HepG2 (cell line): ENCODE results near the gene LOXL4. TPM values are rescaled to one million over a fixed set of nuclear protein-coding genes. Genes with fewer than 3 reads are reported as not detected.
A peak's percentile ranks its signal among the peaks of the same experiment; 100 is the strongest.

Experiments used
- ATF7 ChIP-seq, 2 experiments: fragments of 450-650 bp in 1 of 2; sonication (generic) in 1 of 2; formaldehyde crosslinking in 1 of 2; IDR thresholded peaks; 2 replicates each; pipeline versions ENCODE4 v1.4.0 to v1.6.1; 2016 to 2020; ENCODE audit warnings: antibody characterized with exemption in 1 of 2, mild to moderate bottlenecking in 1 of 2, missing genetic modification reagents in 1 of 2
- CHD2 ChIP-seq: IDR thresholded peaks from 2 replicates; pipeline ENCODE4 v1.6.1; 2011; ENCODE audit warnings: low read depth, low read length, improper control_type of control experiment
- FIP1L1 ChIP-seq: fragments of 200-400 bp; formaldehyde crosslinking; IDR thresholded peaks from 2 replicates; pipeline ENCODE4 v1.6.1; 2018; ENCODE audit warnings: low read depth, mild to moderate bottlenecking, low read length, moderate library complexity, borderline replicate concordance; ENCODE audit not compliant: insufficient read depth
- HNF4A ChIP-seq: sonication (generic); formaldehyde crosslinking; IDR thresholded peaks from 2 replicates; pipeline ENCODE4 v1.4.0; 2020; ENCODE audit warnings: missing genetic modification reagents
- HNRNPL ChIP-seq: fragments of 200-400 bp; formaldehyde crosslinking; IDR thresholded peaks from 2 replicates; pipeline ENCODE4 v1.6.1; 2017; ENCODE audit warnings: mild to moderate bottlenecking, low read depth, low read length
- KLF12 ChIP-seq: sonication (generic); formaldehyde crosslinking; IDR thresholded peaks from 2 replicates; pipeline ENCODE4 v1.4.0; 2020; ENCODE audit warnings: missing genetic modification reagents, borderline replicate concordance
- NR2C2 ChIP-seq: sonication (generic); formaldehyde crosslinking; IDR thresholded peaks from 2 replicates; pipeline ENCODE4 v1.4.0; 2020; ENCODE audit warnings: missing genetic modification reagents, mild to moderate bottlenecking, moderate library complexity, borderline replicate concordance
- PAF1 ChIP-seq: IDR thresholded peaks from 2 replicates; pipeline ENCODE4 v1.6.1; 2016; ENCODE audit warnings: missing genetic modification reagents, missing compliant biosample characterization
- PCBP2 ChIP-seq: fragments of 200-400 bp; formaldehyde crosslinking; optimal IDR thresholded peaks from 2 replicates; pipeline ENCODE3; 2018; ENCODE audit warnings: low read length, low read depth; ENCODE audit not compliant: poor library complexity, severe bottlenecking
- RFXAP ChIP-seq: sonication (generic); formaldehyde crosslinking; IDR thresholded peaks from 2 replicates; pipeline ENCODE4 v1.4.0; 2020; ENCODE audit warnings: missing genetic modification reagents, borderline replicate concordance
- SNAPC2 ChIP-seq: sonication (generic); formaldehyde crosslinking; IDR thresholded peaks from 2 replicates; pipeline ENCODE4 v1.8.1; 2022; ENCODE audit warnings: mild to moderate bottlenecking, missing genetic modification reagents
- STAG1 ChIP-seq: sonication (generic); formaldehyde crosslinking; IDR thresholded peaks from 2 replicates; pipeline ENCODE4 v1.4.0; 2020; ENCODE audit warnings: missing genetic modification reagents
- TARDBP ChIP-seq: sonication (generic); formaldehyde crosslinking; IDR thresholded peaks from 2 replicates; pipeline ENCODE4 v1.8.0; 2022; ENCODE audit warnings: mild to moderate bottlenecking, missing genetic modification reagents
- YEATS2 ChIP-seq: sonication (generic); formaldehyde crosslinking; IDR thresholded peaks from 2 replicates; pipeline ENCODE4 v1.4.0; 2020; ENCODE audit warnings: missing genetic modification reagents, borderline replicate concordance
- ZFY ChIP-seq: sonication (generic); formaldehyde crosslinking; IDR thresholded peaks from 2 replicates; pipeline ENCODE4 v1.4.0; 2020; ENCODE audit warnings: missing genetic modification reagents
- ZMYM3 ChIP-seq: sonication (generic); formaldehyde crosslinking; IDR thresholded peaks from 2 replicates; pipeline ENCODE4 v1.5.1; 2020; ENCODE audit warnings: mild to moderate bottlenecking, missing genetic modification reagents
- ZNF432 ChIP-seq: sonication (generic); formaldehyde crosslinking; IDR thresholded peaks from 2 replicates; pipeline ENCODE4 v1.5.0; 2020; ENCODE audit warnings: missing genetic modification reagents, mild to moderate bottlenecking, borderline replicate concordance
- ZNF550 ChIP-seq: sonication (generic); formaldehyde crosslinking; IDR thresholded peaks from 2 replicates; pipeline ENCODE4 v1.4.0; 2020; ENCODE audit warnings: mild to moderate bottlenecking, missing genetic modification reagents, borderline replicate concordance
- ZNF709 ChIP-seq: sonication (generic); formaldehyde crosslinking; IDR thresholded peaks from 2 replicates; pipeline ENCODE4 v1.5.0; 2020; ENCODE audit warnings: mild to moderate bottlenecking, missing genetic modification reagents
- ZSCAN31 ChIP-seq: sonication (generic); formaldehyde crosslinking; IDR thresholded peaks from 2 replicates; pipeline ENCODE4 v1.5.0; 2020; ENCODE audit warnings: low read depth, mild to moderate bottlenecking, missing genetic modification reagents
- polyA plus RNA-seq, 8 experiments: library from polyadenylated mRNA; depleted of rRNA in 3 of 8; stranded (reverse) in 7 of 8; unstranded in 1 of 8; fragments of >200 nt; fragmentation: Illumina TruSeq in 4 of 8; extraction: Trizol in 4 of 8; gene quantifications; 2 replicates each; pipeline versions ENCODE4 v1.2.1 to v1.2.3, GENCODE V29; 2011 to 2016; ENCODE audit warnings: low read depth in 4 of 8, missing spikeins in 1 of 8, mixed read lengths in 1 of 8; ENCODE audit not compliant: insufficient read depth in 1 of 8
- total RNA-seq, 5 experiments: library from RNA; depleted of rRNA; stranded (reverse); fragments of >200 nt; fragmentation: Illumina TruSeq; extraction: Trizol; gene quantifications; 2 replicates each; pipeline ENCODE4 v1.2.3, GENCODE V29; 2016; ENCODE audit warnings: low read depth in 1 of 5
- TF ChIP-seq, protein P1 (sequence below): sonication (generic); formaldehyde crosslinking; IDR thresholded peaks from 2 replicates; pipeline ENCODE4 v1.9.0; 2021; ENCODE audit warnings: missing genetic modification reagents, borderline replicate concordance
- TF ChIP-seq, protein P2 (sequence below): IDR thresholded peaks from 2 replicates; pipeline ENCODE4 v1.6.1; 2012; ENCODE audit warnings: low read length, improper control_type of control experiment
- TF ChIP-seq, protein P3 (sequence below): sonication (generic); formaldehyde crosslinking; IDR thresholded peaks from 2 replicates; pipeline ENCODE4 v1.5.1; 2020; ENCODE audit warnings: mild to moderate bottlenecking, moderate library complexity, missing genetic modification reagents

The LOXL4 gene
- total and polyA plus RNA-seq, 2 of the 13 experiments (the other 11 are each of a cell fraction or from before 2014, with no cell fraction given): 8.8 to 21.1 TPM

DNA sequence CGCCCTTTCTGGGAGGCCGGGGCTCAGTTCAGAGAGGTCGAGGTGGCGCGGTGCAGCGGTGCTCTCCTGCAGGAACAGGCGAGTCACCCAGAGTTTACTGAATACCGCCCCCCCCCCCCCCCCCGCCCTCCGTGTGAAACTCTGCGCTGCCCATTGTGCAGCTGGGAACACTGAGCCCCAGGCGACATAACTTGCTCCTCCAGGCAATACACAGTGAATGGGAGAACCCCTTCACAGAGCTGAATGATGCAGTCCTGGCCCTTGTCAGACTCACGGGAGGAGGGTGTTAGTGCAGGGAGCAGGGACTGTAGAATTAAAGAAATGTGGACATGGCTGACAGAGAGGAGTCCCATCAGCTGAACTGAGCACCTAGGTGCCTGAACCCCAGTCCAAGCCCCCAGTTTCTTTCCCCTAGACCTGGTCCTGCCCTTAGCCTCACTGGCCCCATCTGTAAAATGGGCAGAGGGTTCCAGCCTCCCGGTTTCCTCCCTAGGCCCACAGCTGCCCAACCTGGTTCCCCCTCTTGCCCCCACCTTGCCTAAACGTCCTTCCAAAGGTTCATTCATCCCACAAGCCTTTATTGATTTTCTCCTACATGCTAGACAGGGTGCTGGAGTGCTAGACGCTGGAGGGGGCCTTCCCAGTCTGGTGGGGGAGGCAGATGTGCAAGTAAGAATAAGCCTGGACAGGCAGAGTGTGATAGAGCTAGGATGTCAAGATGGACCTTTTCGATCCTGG lies 869 bp upstream of the LOXL4 start (continued):
- TF ChIP-seq, protein P1, sequence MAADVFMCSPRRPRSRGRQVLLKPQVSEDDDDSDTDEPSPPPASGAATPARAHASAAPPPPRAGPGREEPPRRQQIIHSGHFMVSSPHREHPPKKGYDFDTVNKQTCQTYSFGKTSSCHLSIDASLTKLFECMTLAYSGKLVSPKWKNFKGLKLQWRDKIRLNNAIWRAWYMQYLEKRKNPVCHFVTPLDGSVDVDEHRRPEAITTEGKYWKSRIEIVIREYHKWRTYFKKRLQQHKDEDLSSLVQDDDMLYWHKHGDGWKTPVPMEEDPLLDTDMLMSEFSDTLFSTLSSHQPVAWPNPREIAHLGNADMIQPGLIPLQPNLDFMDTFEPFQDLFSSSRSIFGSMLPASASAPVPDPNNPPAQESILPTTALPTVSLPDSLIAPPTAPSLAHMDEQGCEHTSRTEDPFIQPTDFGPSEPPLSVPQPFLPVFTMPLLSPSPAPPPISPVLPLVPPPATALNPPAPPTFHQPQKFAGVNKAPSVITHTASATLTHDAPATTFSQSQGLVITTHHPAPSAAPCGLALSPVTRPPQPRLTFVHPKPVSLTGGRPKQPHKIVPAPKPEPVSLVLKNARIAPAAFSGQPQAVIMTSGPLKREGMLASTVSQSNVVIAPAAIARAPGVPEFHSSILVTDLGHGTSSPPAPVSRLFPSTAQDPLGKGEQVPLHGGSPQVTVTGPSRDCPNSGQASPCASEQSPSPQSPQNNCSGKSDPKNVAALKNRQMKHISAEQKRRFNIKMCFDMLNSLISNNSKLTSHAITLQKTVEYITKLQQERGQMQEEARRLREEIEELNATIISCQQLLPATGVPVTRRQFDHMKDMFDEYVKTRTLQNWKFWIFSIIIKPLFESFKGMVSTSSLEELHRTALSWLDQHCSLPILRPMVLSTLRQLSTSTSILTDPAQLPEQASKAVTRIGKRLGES: no peak
- TF ChIP-seq HNRNPL (no peak), ZSCAN31 (CRISPR knock-in tag) (no peak), TARDBP (CRISPR knock-in tag) (no peak; the same call in 1 of the 2 replicates), NR2C2 (CRISPR knock-in tag) (0 out of 2 replicates have a peak, but pooled peaks have one; percentile 1), YEATS2 (CRISPR knock-in tag) (no peak), ZNF709 (CRISPR knock-in tag) (no peak), SNAPC2 (CRISPR knock-in tag) (no peak), PAF1 (CRISPR knock-in tag) (no peak), HNF4A (no peak; the same call in 1 of the 2 replicates), STAG1 (CRISPR knock-in tag) (no peak), FIP1L1 (no peak), KLF12 (CRISPR knock-in tag) (no peak), PCBP2 (no peak), ZMYM3 (peak; percentile 97), ZFY (CRISPR knock-in tag) (no peak), ZNF432 (no peak), RFXAP (CRISPR knock-in tag) (no peak), CHD2 (no peak), ATF7 (IDR thresholded peaks at IDR 0.05) (no peak), ATF7 (CRISPR knock-in tag; IDR thresholded peaks at IDR 0.05) (no peak), ZNF550 (CRISPR knock-in tag) (no peak)
- TF ChIP-seq, protein P2, sequence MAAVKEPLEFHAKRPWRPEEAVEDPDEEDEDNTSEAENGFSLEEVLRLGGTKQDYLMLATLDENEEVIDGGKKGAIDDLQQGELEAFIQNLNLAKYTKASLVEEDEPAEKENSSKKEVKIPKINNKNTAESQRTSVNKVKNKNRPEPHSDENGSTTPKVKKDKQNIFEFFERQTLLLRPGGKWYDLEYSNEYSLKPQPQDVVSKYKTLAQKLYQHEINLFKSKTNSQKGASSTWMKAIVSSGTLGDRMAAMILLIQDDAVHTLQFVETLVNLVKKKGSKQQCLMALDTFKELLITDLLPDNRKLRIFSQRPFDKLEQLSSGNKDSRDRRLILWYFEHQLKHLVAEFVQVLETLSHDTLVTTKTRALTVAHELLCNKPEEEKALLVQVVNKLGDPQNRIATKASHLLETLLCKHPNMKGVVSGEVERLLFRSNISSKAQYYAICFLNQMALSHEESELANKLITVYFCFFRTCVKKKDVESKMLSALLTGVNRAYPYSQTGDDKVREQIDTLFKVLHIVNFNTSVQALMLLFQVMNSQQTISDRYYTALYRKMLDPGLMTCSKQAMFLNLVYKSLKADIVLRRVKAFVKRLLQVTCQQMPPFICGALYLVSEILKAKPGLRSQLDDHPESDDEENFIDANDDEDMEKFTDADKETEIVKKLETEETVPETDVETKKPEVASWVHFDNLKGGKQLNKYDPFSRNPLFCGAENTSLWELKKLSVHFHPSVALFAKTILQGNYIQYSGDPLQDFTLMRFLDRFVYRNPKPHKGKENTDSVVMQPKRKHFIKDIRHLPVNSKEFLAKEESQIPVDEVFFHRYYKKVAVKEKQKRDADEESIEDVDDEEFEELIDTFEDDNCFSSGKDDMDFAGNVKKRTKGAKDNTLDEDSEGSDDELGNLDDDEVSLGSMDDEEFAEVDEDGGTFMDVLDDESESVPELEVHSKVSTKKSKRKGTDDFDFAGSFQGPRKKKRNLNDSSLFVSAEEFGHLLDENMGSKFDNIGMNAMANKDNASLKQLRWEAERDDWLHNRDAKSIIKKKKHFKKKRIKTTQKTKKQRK: no peak
- TF ChIP-seq, protein P3, sequence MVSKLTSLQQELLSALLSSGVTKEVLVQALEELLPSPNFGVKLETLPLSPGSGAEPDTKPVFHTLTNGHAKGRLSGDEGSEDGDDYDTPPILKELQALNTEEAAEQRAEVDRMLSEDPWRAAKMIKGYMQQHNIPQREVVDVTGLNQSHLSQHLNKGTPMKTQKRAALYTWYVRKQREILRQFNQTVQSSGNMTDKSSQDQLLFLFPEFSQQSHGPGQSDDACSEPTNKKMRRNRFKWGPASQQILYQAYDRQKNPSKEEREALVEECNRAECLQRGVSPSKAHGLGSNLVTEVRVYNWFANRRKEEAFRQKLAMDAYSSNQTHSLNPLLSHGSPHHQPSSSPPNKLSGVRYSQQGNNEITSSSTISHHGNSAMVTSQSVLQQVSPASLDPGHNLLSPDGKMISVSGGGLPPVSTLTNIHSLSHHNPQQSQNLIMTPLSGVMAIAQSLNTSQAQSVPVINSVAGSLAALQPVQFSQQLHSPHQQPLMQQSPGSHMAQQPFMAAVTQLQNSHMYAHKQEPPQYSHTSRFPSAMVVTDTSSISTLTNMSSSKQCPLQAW (CRISPR knock-in tag): no peak
